ENCODE measurements around the gene EFCAB7.

GRCh38 chr1:63569640-63570316, 46.5 kb downstream of the EFCAB7 start:
- no peak for TF ChIP-seq GATA2 (IDR thresholded peaks at IDR 0.05; ENCODE audit: low read depth, low read length)
- TF ChIP-seq GATA3 (IDR thresholded peaks at IDR 0.05; ENCODE audit: low read depth, low read length), result no peak

Measured in SH-SY5Y (cell line).